ENCODE measurements around the gene ZNF248. TPM values are rescaled to one million over a fixed set of nuclear protein-coding genes. Genes with fewer than 3 reads are reported as not detected.
A peak's percentile ranks its signal among the peaks of the same experiment; 100 is the strongest.

The ZNF248 gene
- total RNA-seq, 1 experiment from 2014 or later, result 17.6 TPM

GRCh38 chr10:37758074-37758473, 99.3 kb downstream of the ZNF248 start:
- peaks cover 8% of the 10 kb centered on the region; the same call in 1 of the 2 replicates for H3K4me1 ChIP-seq
- no peaks in the 10 kb centered on the region; the same call in 1 of the 2 replicates for H3K9me3 ChIP-seq
- Mint-ChIP-seq H3K9me3 (ENCODE audit: unreplicated experiment) (peaks cover 23% of the 10 kb centered on the region), H3K27me3 (ENCODE audit: insufficient read depth, unreplicated experiment) (no peaks in the 10 kb centered on the region), H3K36me3 (ENCODE audit: insufficient read depth, unreplicated experiment) (peaks cover 4% of the 10 kb centered on the region), H3K27ac (ENCODE audit: unreplicated experiment) (no peak overlapping the region), H3K4me1 (ENCODE audit: low read depth, unreplicated experiment) (no peaks in the 10 kb centered on the region), H3K4me3 (ENCODE audit: unreplicated experiment) (no peak overlapping the region)
- H3K27me3 ChIP-seq (replicated peaks; ENCODE audit: control insufficient read depth, insufficient read depth, low read length), result no peaks in the 10 kb centered on the region
- BruUV-seq (replicated peaks), result no TSS peak
- no peak for TF ChIP-seq CTCF (IDR thresholded peaks at IDR 0.05; ENCODE audit: insufficient read depth in 1 of 2, low read depth in 1 of 2, low read length in 1 of 2, severe bottlenecking in 1 of 2, unreplicated experiment in 1 of 2)
- intact Hi-C loops (cut with micrococcal nuclease; ENCODE audit: unreplicated experiment), result loop anchor here (10.0 kb wide), 1 partner anchor 263 kb away; no protein-coding TSS in a partner anchor
- H3K4me3 ChIP-seq (ENCODE audit: low read depth, low read length), result no peak overlapping the region
- no peaks in the 10 kb centered on the region for H3K36me3 ChIP-seq (ENCODE audit: control insufficient read depth, insufficient read depth, low read length)
- POLR2A ChIA-PET, result no interaction called here
- no peak for DNase-seq
- CTCF ChIA-PET, result no interaction called here

- DNase-seq, result peak; percentile 58 to 63
- Mint-ChIP-seq H3K4me1 (ENCODE audit: low read depth, unreplicated experiment) (no peaks in the 10 kb centered on the region), H3K36me3 (ENCODE audit: insufficient read depth, unreplicated experiment) (no peaks in the 10 kb centered on the region), H3K9me3 (ENCODE audit: unreplicated experiment) (peaks cover 9% of the 10 kb centered on the region), H3K4me3 (ENCODE audit: unreplicated experiment) (no peak overlapping the region), H3K27ac (ENCODE audit: unreplicated experiment) (no peak overlapping the region), H3K27me3 (ENCODE audit: insufficient read depth, unreplicated experiment) (no peaks in the 10 kb centered on the region)
- ChIA-PET POLR2A (no interaction called here), CTCF (interaction anchor here (0.6 to 1.3 kb wide), 9 partner anchors 12 to 866 kb away, joined by 3 to 7 read pairs (median 4); no protein-coding TSS in a partner anchor)
- peak; percentile 58 to 83 for TF ChIP-seq CTCF (IDR thresholded peaks at IDR 0.05; ENCODE audit: insufficient read depth in 1 of 2, low read depth in 1 of 2, low read length in 1 of 2, severe bottlenecking in 1 of 2, unreplicated experiment in 1 of 2)
- no peak overlapping the region for H3K4me3 ChIP-seq (ENCODE audit: low read depth, low read length)
- H3K4me1 ChIP-seq, result peaks cover 8% of the 10 kb centered on the region; the same call in 1 of the 2 replicates
- H3K36me3 ChIP-seq (ENCODE audit: control insufficient read depth, insufficient read depth, low read length), result no peaks in the 10 kb centered on the region
- intact Hi-C loops (cut with micrococcal nuclease; ENCODE audit: unreplicated experiment), result loop anchor here (1.0 to 10.0 kb wide), 6 partner anchors 229 to 865 kb away; no protein-coding TSS in a partner anchor
- no peaks in the 10 kb centered on the region for H3K27me3 ChIP-seq (replicated peaks; ENCODE audit: control insufficient read depth, insufficient read depth, low read length)
- BruUV-seq (replicated peaks), result no TSS peak
- H3K9me3 ChIP-seq, result no peaks in the 10 kb centered on the region; the same call in 1 of the 2 replicates
These were observed 102.7 kb downstream of the ZNF248 start for GRCh38 chr10:37754538-37755323.

DNA sequence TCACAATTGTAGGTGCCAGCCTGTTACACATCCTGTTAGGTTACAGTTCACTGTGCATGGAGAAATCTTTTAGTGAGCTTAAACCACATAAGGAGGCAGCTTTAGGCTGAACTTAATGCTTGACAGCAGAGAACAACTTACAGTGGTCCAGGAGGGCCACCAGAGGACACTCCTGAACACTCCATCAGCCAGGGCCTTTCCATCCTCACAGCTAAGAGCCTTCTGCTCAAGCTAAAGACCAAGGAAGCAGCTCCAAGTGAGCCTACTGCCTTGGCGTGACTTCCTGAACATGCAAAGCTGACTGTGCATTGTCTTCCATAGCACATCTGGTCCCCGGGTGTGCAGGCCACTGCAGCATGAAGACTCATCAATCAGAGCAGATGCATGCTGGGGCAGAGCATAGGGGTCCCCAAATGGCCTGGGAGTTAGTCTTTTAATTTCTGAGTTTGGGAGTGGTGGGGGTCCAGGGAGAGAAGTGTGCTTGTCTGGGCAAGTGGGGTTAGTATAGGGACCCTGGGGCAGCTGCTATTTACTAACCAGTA, 105.0 kb downstream of the ZNF248 start:
- H3K27me3 ChIP-seq (replicated peaks; ENCODE audit: control insufficient read depth, insufficient read depth, low read length), result no peaks in the 10 kb centered on the region
- no peak for DNase-seq
- intact Hi-C loops (cut with micrococcal nuclease; ENCODE audit: unreplicated experiment), result loop anchor here (5.0 to 10.0 kb wide), 2 partner anchors 258 to 850 kb away; no protein-coding TSS in a partner anchor
- no peak for TF ChIP-seq CTCF (IDR thresholded peaks at IDR 0.05; ENCODE audit: insufficient read depth in 1 of 2, low read depth in 1 of 2, low read length in 1 of 2, severe bottlenecking in 1 of 2, unreplicated experiment in 1 of 2)
- peaks cover 8% of the 10 kb centered on the region; the same call in 1 of the 2 replicates for H3K4me1 ChIP-seq
- H3K4me3 ChIP-seq (ENCODE audit: low read depth, low read length), result no peak overlapping the region
- ChIA-PET POLR2A (no interaction called here), CTCF (interaction anchor here (0.6 to 0.7 kb wide), 2 partner anchors 13 to 562 kb away, joined by 3 read pairs; no protein-coding TSS in a partner anchor)
- H3K4me3 Mint-ChIP-seq (ENCODE audit: unreplicated experiment), result no peak overlapping the region
- H3K36me3 Mint-ChIP-seq (ENCODE audit: insufficient read depth, unreplicated experiment), result no peaks in the 10 kb centered on the region
- BruUV-seq (replicated peaks), result no TSS peak
- no peaks in the 10 kb centered on the region; the same call in 1 of the 2 replicates for H3K9me3 ChIP-seq
- no peaks in the 10 kb centered on the region for H3K36me3 ChIP-seq (ENCODE audit: control insufficient read depth, insufficient read depth, low read length)
- H3K27me3 Mint-ChIP-seq (ENCODE audit: insufficient read depth, unreplicated experiment), result no peaks in the 10 kb centered on the region
- H3K27ac Mint-ChIP-seq (ENCODE audit: unreplicated experiment), result no peak overlapping the region
- H3K9me3 Mint-ChIP-seq (ENCODE audit: unreplicated experiment), result peaks cover 11% of the 10 kb centered on the region
- no peaks in the 10 kb centered on the region for H3K4me1 Mint-ChIP-seq (ENCODE audit: low read depth, unreplicated experiment)

Data from Caco-2 (cell line).